OCI-LY7 (cell line): ENCODE measurements around the gene NSD2.

Experiments used
- CTCF ChIP-seq: fragments of 200-600 bp; sonication (generic); conservative IDR thresholded peaks from 2 replicates; pipeline ENCODE4 v1.5.1; 2014; ENCODE audit warnings: mild to moderate bottlenecking, antibody characterized with exemption, low read length, moderate library complexity, mixed read lengths
- EZH2phosphoT487 ChIP-seq: fragments of 200-600 bp; sonication (generic); IDR thresholded peaks from 2 replicates; pipeline ENCODE4 v1.6.1; 2018; ENCODE audit warnings: low read depth, borderline replicate concordance, mild to moderate bottlenecking, mixed run types, antibody characterized with exemption, low read length, moderate library complexity, mixed read lengths

- TF ChIP-seq CTCF (no peak), EZH2phosphoT487 (no peak)
These were observed 113.4 kb downstream of the NSD2 start for GRCh38 chr4:1984406-1985191.
